Panc1 (cell line): ENCODE results near the gene MC1R.

ENCODE experiments used
- POLR2AphosphoS5 ChIP-seq: IDR thresholded peaks from 2 replicates; pipeline ENCODE4 v1.6.1; 2012; ENCODE audit warnings: mild to moderate bottlenecking, low read depth, low read length, moderate library complexity
- TF ChIP-seq, protein P1 (sequence below): fragments of 450-650 bp; IDR thresholded peaks from 2 replicates; pipeline ENCODE4 v1.5.1; 2017; ENCODE audit warnings: mild to moderate bottlenecking
- TF ChIP-seq, protein P2 (sequence below), 2 experiments: IDR thresholded peaks; 2 replicates each; pipeline ENCODE4 v1.6.1; 2011 to 2012; ENCODE audit warnings: low read depth in 2 of 2, control low read depth in 1 of 2, low read length in 1 of 2, mild to moderate bottlenecking in 1 of 2, moderate library complexity in 1 of 2; ENCODE audit not compliant: insufficient read depth in 1 of 2

DNA sequence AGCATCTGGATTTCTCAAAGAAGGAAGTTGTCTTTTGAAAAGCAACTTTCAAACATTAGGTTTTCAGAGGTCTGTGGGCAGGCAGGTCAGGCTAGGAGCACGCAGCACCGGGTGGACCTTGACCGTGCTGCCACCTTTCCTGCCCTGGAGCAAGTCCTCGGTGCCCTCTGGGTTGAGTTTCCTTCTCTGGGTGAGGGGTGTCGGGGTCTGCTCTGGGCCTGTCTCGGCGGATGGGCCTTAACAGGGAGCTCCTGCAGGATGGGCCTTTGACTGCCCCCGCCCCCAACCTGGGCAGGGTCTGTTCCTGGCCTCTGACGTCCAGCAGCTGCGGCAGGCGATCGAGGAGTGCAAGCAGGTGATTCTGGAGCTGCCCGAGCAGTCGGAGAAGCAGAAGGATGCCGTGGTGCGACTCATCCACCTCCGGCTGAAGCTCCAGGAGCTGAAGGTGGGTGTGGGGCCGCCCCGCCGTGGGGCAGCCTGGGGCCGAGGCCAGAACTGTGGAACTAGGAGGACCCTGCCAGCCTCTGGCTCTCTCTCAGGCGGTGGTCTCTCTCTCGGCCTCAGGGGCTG lies 38.6 kb downstream of the MC1R start:
- TF ChIP-seq, protein P1, sequence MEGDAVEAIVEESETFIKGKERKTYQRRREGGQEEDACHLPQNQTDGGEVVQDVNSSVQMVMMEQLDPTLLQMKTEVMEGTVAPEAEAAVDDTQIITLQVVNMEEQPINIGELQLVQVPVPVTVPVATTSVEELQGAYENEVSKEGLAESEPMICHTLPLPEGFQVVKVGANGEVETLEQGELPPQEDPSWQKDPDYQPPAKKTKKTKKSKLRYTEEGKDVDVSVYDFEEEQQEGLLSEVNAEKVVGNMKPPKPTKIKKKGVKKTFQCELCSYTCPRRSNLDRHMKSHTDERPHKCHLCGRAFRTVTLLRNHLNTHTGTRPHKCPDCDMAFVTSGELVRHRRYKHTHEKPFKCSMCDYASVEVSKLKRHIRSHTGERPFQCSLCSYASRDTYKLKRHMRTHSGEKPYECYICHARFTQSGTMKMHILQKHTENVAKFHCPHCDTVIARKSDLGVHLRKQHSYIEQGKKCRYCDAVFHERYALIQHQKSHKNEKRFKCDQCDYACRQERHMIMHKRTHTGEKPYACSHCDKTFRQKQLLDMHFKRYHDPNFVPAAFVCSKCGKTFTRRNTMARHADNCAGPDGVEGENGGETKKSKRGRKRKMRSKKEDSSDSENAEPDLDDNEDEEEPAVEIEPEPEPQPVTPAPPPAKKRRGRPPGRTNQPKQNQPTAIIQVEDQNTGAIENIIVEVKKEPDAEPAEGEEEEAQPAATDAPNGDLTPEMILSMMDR: no peak
- TF ChIP-seq, protein P2, sequence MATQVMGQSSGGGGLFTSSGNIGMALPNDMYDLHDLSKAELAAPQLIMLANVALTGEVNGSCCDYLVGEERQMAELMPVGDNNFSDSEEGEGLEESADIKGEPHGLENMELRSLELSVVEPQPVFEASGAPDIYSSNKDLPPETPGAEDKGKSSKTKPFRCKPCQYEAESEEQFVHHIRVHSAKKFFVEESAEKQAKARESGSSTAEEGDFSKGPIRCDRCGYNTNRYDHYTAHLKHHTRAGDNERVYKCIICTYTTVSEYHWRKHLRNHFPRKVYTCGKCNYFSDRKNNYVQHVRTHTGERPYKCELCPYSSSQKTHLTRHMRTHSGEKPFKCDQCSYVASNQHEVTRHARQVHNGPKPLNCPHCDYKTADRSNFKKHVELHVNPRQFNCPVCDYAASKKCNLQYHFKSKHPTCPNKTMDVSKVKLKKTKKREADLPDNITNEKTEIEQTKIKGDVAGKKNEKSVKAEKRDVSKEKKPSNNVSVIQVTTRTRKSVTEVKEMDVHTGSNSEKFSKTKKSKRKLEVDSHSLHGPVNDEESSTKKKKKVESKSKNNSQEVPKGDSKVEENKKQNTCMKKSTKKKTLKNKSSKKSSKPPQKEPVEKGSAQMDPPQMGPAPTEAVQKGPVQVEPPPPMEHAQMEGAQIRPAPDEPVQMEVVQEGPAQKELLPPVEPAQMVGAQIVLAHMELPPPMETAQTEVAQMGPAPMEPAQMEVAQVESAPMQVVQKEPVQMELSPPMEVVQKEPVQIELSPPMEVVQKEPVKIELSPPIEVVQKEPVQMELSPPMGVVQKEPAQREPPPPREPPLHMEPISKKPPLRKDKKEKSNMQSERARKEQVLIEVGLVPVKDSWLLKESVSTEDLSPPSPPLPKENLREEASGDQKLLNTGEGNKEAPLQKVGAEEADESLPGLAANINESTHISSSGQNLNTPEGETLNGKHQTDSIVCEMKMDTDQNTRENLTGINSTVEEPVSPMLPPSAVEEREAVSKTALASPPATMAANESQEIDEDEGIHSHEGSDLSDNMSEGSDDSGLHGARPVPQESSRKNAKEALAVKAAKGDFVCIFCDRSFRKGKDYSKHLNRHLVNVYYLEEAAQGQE (IDR thresholded peaks at IDR 0.05; ENCODE audit: insufficient read depth in 1 of 2, low read depth in 2 of 2, low read length in 1 of 2): no peak
- TF ChIP-seq POLR2AphosphoS5: no peak
